Esophagus squamous epithelium (tissue), 4 donors: ENCODE data around the gene OR51D1.

Experiments
- POLR2A ChIP-seq, 4 donors: fragments of 450-650 bp; IDR thresholded peaks; one replicate each; pipeline ENCODE4 v1.6.1; 2017; ENCODE audit warnings: antibody characterized with exemption in 4 of 4, mild to moderate bottlenecking in 4 of 4, moderate library complexity in 3 of 4
- TF ChIP-seq, protein P1 (sequence below), 6 experiments: fragments of 450-650 bp in 4 of 6; fragments of 200-600 bp in 2 of 6; sonication (generic) in 2 of 6; IDR thresholded peaks; one replicate each; pipeline ENCODE4 v1.5.1; 2016 to 2019; ENCODE audit warnings: antibody characterized with exemption in 6 of 6, mild to moderate bottlenecking in 4 of 6, moderate library complexity in 4 of 6

DNA sequence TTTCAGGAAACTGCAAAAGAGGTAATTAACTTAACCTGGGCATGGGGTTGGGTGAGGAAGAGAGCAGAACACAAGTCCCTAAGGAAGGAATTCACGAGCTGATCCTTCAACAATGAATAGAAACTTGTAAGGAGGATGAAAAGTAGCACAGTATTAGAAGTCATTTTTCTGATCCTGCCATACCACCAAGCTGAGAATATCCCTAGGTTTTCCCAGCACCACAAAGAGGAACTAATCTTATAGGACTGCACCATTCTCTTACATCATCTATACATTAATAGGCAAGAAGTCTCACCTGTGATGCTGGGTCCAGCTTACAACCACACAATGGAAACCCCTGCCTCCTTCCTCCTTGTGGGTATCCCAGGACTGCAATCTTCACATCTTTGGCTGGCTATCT lies 43.5 kb upstream of the OR51D1 start, which contains the start of gene OR52I1:
- TF ChIP-seq, protein P1, sequence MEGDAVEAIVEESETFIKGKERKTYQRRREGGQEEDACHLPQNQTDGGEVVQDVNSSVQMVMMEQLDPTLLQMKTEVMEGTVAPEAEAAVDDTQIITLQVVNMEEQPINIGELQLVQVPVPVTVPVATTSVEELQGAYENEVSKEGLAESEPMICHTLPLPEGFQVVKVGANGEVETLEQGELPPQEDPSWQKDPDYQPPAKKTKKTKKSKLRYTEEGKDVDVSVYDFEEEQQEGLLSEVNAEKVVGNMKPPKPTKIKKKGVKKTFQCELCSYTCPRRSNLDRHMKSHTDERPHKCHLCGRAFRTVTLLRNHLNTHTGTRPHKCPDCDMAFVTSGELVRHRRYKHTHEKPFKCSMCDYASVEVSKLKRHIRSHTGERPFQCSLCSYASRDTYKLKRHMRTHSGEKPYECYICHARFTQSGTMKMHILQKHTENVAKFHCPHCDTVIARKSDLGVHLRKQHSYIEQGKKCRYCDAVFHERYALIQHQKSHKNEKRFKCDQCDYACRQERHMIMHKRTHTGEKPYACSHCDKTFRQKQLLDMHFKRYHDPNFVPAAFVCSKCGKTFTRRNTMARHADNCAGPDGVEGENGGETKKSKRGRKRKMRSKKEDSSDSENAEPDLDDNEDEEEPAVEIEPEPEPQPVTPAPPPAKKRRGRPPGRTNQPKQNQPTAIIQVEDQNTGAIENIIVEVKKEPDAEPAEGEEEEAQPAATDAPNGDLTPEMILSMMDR (IDR thresholded peaks at IDR 0.05): no peak
- TF ChIP-seq POLR2A (IDR thresholded peaks at IDR 0.05): no peak
